LNCaP clone FGC (cell line): ENCODE measurements around the gene BCL2L2.

Experiments used
- DNase-seq: peaks from one replicate; pipeline ENCODE4 v3.0.0-alpha.2; 2011; ENCODE audit warnings: low read depth
- H3K4me3 ChIP-seq: 2 replicates; pipeline ENCODE4 v1.5.1; 2011; ENCODE audit warnings: mild to moderate bottlenecking, low read depth, low read length, control low read depth
- TF ChIP-seq, protein P1 (sequence below): IDR thresholded peaks from 2 replicates; pipeline ENCODE4 v1.5.1; 2012; ENCODE audit warnings: mild to moderate bottlenecking; ENCODE audit not compliant: control insufficient read depth, insufficient read depth; ENCODE audit errors: extremely low read depth

Gene BCL2L2

DNA sequence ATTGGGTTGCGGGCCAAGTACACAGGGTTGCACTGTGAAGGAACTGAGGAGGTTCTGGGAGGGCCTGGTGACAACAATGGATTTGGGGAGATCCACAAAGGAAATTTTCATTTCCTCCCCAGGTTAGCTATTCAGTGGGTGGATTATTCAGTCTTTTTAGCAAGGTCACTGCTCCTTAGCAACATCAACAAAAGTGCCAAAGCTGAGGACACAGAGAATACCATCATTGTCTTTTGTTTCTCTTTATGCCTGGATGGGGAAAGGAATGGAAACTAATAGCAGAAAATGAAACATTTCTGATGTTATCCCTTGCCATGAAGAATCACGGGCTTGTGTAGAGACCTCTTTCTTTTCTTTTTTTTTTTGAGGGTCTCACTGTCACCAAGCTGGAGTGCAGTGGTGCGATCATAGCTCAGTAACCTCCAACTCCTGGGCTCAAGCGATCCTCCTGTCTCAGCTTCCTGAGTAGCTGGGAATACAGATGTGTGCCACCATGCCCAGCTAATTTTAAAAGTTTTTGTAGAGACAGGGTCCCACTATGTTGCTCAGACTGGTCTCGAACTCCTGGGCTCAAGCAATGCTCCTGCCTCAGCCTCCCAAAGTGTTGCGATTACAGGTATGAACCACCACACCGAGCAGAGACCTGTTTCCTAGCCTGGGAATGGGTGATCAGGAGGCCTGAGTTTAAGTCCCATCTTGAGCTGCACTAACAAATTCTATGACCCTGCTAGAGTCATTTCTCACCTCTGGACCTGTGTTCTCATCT, 10.4 kb upstream of the BCL2L2 start:
- no peak for DNase-seq
- no peak overlapping the region for H3K4me3 ChIP-seq
- TF ChIP-seq, protein P1, sequence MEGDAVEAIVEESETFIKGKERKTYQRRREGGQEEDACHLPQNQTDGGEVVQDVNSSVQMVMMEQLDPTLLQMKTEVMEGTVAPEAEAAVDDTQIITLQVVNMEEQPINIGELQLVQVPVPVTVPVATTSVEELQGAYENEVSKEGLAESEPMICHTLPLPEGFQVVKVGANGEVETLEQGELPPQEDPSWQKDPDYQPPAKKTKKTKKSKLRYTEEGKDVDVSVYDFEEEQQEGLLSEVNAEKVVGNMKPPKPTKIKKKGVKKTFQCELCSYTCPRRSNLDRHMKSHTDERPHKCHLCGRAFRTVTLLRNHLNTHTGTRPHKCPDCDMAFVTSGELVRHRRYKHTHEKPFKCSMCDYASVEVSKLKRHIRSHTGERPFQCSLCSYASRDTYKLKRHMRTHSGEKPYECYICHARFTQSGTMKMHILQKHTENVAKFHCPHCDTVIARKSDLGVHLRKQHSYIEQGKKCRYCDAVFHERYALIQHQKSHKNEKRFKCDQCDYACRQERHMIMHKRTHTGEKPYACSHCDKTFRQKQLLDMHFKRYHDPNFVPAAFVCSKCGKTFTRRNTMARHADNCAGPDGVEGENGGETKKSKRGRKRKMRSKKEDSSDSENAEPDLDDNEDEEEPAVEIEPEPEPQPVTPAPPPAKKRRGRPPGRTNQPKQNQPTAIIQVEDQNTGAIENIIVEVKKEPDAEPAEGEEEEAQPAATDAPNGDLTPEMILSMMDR = no peak

DNA sequence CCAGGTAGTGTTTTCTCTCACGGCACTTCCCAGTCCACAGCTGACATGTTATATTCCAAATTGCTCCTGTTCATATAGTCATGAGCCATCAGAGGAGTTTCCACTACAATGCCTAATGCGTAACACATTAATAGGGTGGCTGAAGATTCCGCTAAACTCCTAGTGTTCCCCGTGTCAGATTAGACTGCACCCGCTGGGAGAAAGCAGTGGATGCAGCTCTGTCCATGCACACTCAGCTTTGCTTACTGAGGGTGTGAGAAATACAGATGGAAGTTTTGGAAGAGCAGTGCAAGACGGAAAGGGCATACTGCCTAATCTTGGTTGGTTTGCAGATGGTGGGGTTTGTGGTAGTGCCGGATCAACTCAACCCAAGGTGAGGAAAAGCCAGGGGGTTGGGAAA, 9.5 kb upstream of the BCL2L2 start:
- no peak overlapping the region for H3K4me3 ChIP-seq
- DNase-seq = no peak
- TF ChIP-seq, protein P1 = no peak

- no peak for DNase-seq
- H3K4me3 ChIP-seq = no peak overlapping the region
- TF ChIP-seq, protein P1 = no peak
These were observed 8.9 kb upstream of the BCL2L2 start for GRCh38 chr14:23297611-23298277.

- no peak overlapping the region for H3K4me3 ChIP-seq
- TF ChIP-seq, protein P1 = peak; percentile 55
- DNase-seq = no peak
These were observed 7.2 kb upstream of the BCL2L2 start for GRCh38 chr14:23299211-23299957.

DNA sequence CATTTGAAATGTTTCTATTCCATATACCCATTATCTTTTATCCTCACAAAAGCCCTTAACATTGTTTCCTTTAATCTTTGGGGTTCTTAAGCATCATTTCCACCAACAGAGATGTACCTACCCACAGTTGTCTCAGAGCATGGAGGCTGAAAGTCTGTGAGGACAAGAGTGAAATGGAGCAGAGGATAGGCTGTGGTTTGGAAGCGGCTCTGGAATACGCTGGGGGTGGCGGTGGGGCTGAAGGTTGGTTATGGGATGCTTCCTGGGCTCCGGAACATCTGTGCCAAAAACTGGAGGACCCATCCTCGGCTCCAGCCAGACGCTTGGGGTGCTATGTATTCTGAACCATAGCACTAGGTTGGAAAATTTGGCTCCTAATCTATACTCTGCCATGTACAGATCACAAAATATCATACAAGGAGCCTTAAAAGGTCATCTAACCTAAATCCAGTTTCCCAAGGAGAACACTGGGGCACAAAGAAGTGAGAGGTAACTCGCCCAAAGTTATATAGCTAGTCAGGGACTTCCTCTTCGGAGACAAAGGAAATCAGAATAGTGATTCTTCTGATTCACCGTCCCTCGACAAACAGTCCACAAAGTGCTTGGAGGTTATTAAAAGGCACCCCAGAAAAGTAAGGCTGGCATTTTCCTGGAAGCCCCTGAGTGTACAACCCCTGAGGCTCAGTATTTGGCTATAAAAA, 6.5 kb upstream of the BCL2L2 start:
- peak overlapping the region; percentile 72 for H3K4me3 ChIP-seq
- no peak for DNase-seq
- TF ChIP-seq, protein P1 = no peak

DNA sequence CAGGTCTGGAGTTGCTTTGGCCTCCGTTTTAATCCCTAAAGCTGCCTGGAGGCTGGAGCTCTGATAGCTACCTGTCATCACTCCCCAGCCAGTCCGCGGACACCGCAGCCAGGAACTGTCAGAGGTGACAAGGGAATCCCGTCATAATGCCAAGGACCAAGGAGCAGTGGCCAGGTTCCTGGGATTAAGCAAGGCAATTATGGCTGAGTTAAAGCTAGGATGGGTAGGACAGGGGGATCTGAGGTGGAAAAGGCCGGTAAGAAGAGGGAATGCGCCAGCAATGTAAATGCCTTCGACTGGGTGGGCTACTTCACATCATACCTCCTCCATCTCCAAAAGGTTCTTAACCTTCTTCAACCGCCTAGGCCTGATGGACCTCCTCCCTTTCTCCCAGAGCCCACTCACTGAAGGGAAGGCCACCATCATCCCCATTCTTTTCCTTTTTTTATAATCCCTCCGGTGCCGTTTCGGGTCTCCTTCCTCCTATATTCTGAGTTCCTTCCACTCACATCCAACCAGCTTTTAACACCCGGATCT, 5.9 kb upstream of the BCL2L2 start:
- TF ChIP-seq, protein P1 = no peak
- no peak for DNase-seq
- peak overlapping the region; percentile 72 for H3K4me3 ChIP-seq
